Astrocyte (in vitro differentiated cells and primary cell): Measurements from ENCODE around the gene PPP6R2. TPM values are rescaled to one million over a fixed set of nuclear protein-coding genes. Genes with fewer than 3 reads are reported as not detected.

Experiments
- DNase-seq: peaks from one replicate; pipeline ENCODE4 v3.0.0-alpha.2; 2010; ENCODE audit warnings: low read depth
- FAIRE-seq: peaks from 2 replicates; lab custom pipeline; 2011; peaks lifted over from hg19 to GRCh38; lab: Jason Lieb, UNC
- H2AFZ ChIP-seq: 2 replicates; pipeline ENCODE4 v1.6.0; 2012; ENCODE audit warnings: low read depth, low read length, inconsistent platforms
- H3K27ac ChIP-seq: 2 replicates; pipeline ENCODE4 v1.5.1; 2011; ENCODE audit warnings: low read depth, low read length, inconsistent platforms
- H3K27me3 ChIP-seq: 2 replicates; pipeline ENCODE4 v1.6.0; 2011; ENCODE audit warnings: low read length, inconsistent platforms; ENCODE audit not compliant: insufficient read depth
- H3K36me3 ChIP-seq: 2 replicates; pipeline ENCODE4 v1.5.1; 2011; ENCODE audit warnings: low read length, inconsistent platforms; ENCODE audit not compliant: insufficient read depth
- H3K4me1 ChIP-seq: 2 replicates; pipeline ENCODE4 v1.5.1; 2011; ENCODE audit warnings: low read length, inconsistent platforms; ENCODE audit not compliant: insufficient read depth
- H3K4me2 ChIP-seq: 2 replicates; pipeline ENCODE4 v1.6.0; 2012; ENCODE audit warnings: low read length, inconsistent platforms
- H3K4me3 ChIP-seq: 2 replicates; pipeline ENCODE4 v1.5.1; 2011; ENCODE audit warnings: low read depth, mild to moderate bottlenecking, low read length, inconsistent platforms; ENCODE audit not compliant: insufficient read depth
- H3K79me2 ChIP-seq: 2 replicates; pipeline ENCODE4 v1.6.0; 2012; ENCODE audit warnings: mild to moderate bottlenecking, low read length, inconsistent platforms; ENCODE audit not compliant: insufficient read depth
- H3K9ac ChIP-seq: 2 replicates; pipeline ENCODE4 v1.6.0; 2012; ENCODE audit warnings: mild to moderate bottlenecking, low read length, inconsistent platforms
- H3K9me3 ChIP-seq: 2 replicates; pipeline ENCODE4 v1.5.1; 2012; ENCODE audit warnings: low read depth, mild to moderate bottlenecking, low read length, inconsistent platforms; ENCODE audit not compliant: insufficient read depth
- H4K20me1 ChIP-seq: 2 replicates; pipeline ENCODE4 v1.6.0; 2012; ENCODE audit warnings: low read length, inconsistent platforms; ENCODE audit not compliant: insufficient read depth
- H3K27ac Mint-ChIP-seq: one replicate; pipeline ENCODE4 v1.8.0; 2021; ENCODE audit warnings: mild to moderate bottlenecking, mixed read lengths; ENCODE audit not compliant: unreplicated experiment
- H3K27me3 Mint-ChIP-seq: one replicate; pipeline ENCODE4 v1.8.0; 2021; ENCODE audit warnings: low read depth, mixed read lengths; ENCODE audit not compliant: unreplicated experiment
- H3K36me3 Mint-ChIP-seq: one replicate; pipeline ENCODE4 v1.8.0; 2021; ENCODE audit warnings: low read depth, mixed read lengths; ENCODE audit not compliant: unreplicated experiment
- H3K4me1 Mint-ChIP-seq: one replicate; pipeline ENCODE4 v1.8.0; 2021; ENCODE audit warnings: low read depth, mixed read lengths; ENCODE audit not compliant: unreplicated experiment
- H3K4me3 Mint-ChIP-seq: one replicate; pipeline ENCODE4 v1.8.0; 2021; ENCODE audit warnings: mild to moderate bottlenecking, moderate library complexity, mixed read lengths; ENCODE audit not compliant: unreplicated experiment
- H3K9me3 Mint-ChIP-seq: one replicate; pipeline ENCODE4 v1.8.0; 2021; ENCODE audit warnings: mild to moderate bottlenecking, mixed read lengths; ENCODE audit not compliant: unreplicated experiment
- CTCF ChIP-seq: IDR thresholded peaks from 2 replicates; pipeline ENCODE4 v1.5.1; 2011; ENCODE audit warnings: low read depth, mild to moderate bottlenecking, inconsistent platforms, low read length, moderate library complexity; ENCODE audit not compliant: insufficient read depth
- EZH2 ChIP-seq: IDR thresholded peaks from 2 replicates; pipeline ENCODE4 v1.6.1; 2012; ENCODE audit warnings: mild to moderate bottlenecking, low read length, inconsistent platforms; ENCODE audit not compliant: insufficient read depth
- total RNA-seq: library from RNA; stranded (reverse); gene quantifications from 2 replicates; pipeline ENCODE4 v1.2.1, GENCODE V29; 2021

Gene PPP6R2
- total RNA-seq, 1 donor from 2014 or later, result 48.3 TPM

DNA sequence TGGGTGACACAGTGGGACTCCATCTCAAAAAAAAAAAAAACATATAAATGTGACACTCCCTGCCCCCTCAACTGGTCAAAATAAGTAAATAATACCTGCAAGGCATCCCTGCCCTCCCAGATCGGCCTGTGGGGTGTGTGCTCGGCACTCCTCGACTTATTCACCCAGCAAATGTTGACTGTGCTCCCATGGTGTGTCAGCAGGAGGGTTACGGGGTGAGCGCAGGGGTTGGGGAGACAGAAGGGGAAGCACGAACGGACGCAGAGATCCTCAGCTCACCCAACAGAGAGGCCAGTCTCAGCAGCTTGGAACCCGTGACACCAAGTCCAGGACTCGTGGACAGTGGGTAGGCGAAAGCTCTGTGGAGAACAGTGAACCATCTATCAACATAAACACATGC, 136.6 kb downstream of the PPP6R2 start:
- H3K4me3 Mint-ChIP-seq, result peak overlapping the region; percentile 81
- peaks cover 6% of the 10 kb centered on the region for H3K36me3 Mint-ChIP-seq
- no peak overlapping the region for H3K4me2 ChIP-seq
- H2AFZ ChIP-seq, result no peak overlapping the region
- H3K27ac Mint-ChIP-seq, result peak overlapping the region; percentile 26
- peaks cover 17% of the 10 kb centered on the region for H3K27me3 ChIP-seq
- no peaks in the 10 kb centered on the region for H3K79me2 ChIP-seq
- peaks cover 28% of the 10 kb centered on the region for H3K27me3 Mint-ChIP-seq
- TF ChIP-seq EZH2 (no peak), CTCF (no peak)
- H3K9me3 Mint-ChIP-seq, result peaks cover 3% of the 10 kb centered on the region
- H3K4me1 ChIP-seq, result peaks cover 5% of the 10 kb centered on the region
- DNase-seq (no peak), FAIRE-seq (no peak)
- H3K9ac ChIP-seq, result no peak overlapping the region
- no peaks in the 10 kb centered on the region for H3K36me3 ChIP-seq
- H3K4me3 ChIP-seq, result no peak overlapping the region
- no peaks in the 10 kb centered on the region for H3K9me3 ChIP-seq
- no peak overlapping the region for H3K27ac ChIP-seq
- H3K4me1 Mint-ChIP-seq, result no peaks in the 10 kb centered on the region
- H4K20me1 ChIP-seq, result no peaks in the 10 kb centered on the region

GRCh38 chr22:50481045-50481439, 137.9 kb downstream of the PPP6R2 start:
- no peak overlapping the region for H3K4me3 ChIP-seq
- no peak overlapping the region for H3K27ac ChIP-seq
- no peaks in the 10 kb centered on the region for H3K4me1 ChIP-seq
- H3K4me1 Mint-ChIP-seq, result peaks cover 2% of the 10 kb centered on the region
- H3K9me3 Mint-ChIP-seq, result peaks cover 3% of the 10 kb centered on the region
- H3K27me3 ChIP-seq, result peaks cover 17% of the 10 kb centered on the region
- no peak overlapping the region for H3K27ac Mint-ChIP-seq
- H3K27me3 Mint-ChIP-seq, result peaks cover 29% of the 10 kb centered on the region
- H3K36me3 ChIP-seq, result no peaks in the 10 kb centered on the region
- FAIRE-seq, result no peak
- H3K79me2 ChIP-seq, result no peaks in the 10 kb centered on the region
- peak overlapping the region; percentile 57 for H3K4me2 ChIP-seq
- no peak overlapping the region for H3K9ac ChIP-seq
- TF ChIP-seq EZH2, result peak; percentile 97
- no peak for TF ChIP-seq CTCF
- H3K36me3 Mint-ChIP-seq, result peaks cover 6% of the 10 kb centered on the region
- no peaks in the 10 kb centered on the region for H4K20me1 ChIP-seq
- H3K9me3 ChIP-seq, result no peaks in the 10 kb centered on the region
- H3K4me3 Mint-ChIP-seq, result peak overlapping the region; percentile 81
- DNase-seq, result no peak
- peak overlapping the region; percentile 52 for H2AFZ ChIP-seq

GRCh38 chr22:50481440-50482106, 138.4 kb downstream of the PPP6R2 start, which contains the start of gene ADM2:
ADM2 (plus strand) TSS chr22:50481543; CDS start chr22:50481848, 305 bp downstream.
- DNase-seq (no peak), FAIRE-seq (no peak)
- H3K27ac ChIP-seq, result no peak within 1 kb of the TSS
- H3K9ac ChIP-seq, result peak within 1 kb of the TSS; percentile 14
- H4K20me1 ChIP-seq, result no peaks in the 10 kb centered on the region
- peak within 1 kb of the TSS; percentile 52 for H2AFZ ChIP-seq
- H3K4me3 Mint-ChIP-seq, result peak within 1 kb of the TSS; percentile 81
- H3K79me2 ChIP-seq, result no peaks in the 10 kb centered on the region
- no peak within 1 kb of the TSS for H3K4me3 ChIP-seq
- H3K9me3 ChIP-seq, result no peaks in the 10 kb centered on the region
- peaks cover 31% of the 10 kb centered on the region for H3K27me3 Mint-ChIP-seq
- peaks cover 6% of the 10 kb centered on the region for H3K4me1 Mint-ChIP-seq
- H3K36me3 ChIP-seq, result no peaks in the 10 kb centered on the region
- peaks cover 3% of the 10 kb centered on the region for H3K9me3 Mint-ChIP-seq
- H3K27me3 ChIP-seq, result peaks cover 17% of the 10 kb centered on the region
- peaks cover 2% of the 10 kb centered on the region for H3K4me1 ChIP-seq
- H3K4me2 ChIP-seq, result peak within 1 kb of the TSS; percentile 57
- peaks cover 8% of the 10 kb centered on the region for H3K36me3 Mint-ChIP-seq
- H3K27ac Mint-ChIP-seq, result peak within 1 kb of the TSS; percentile 26
- TF ChIP-seq CTCF (no peak), EZH2 (peak; percentile 58)
